HCT116 (cell line): ENCODE measurements around the gene ACY1. TPM values are rescaled to one million over a fixed set of nuclear protein-coding genes. Genes with fewer than 3 reads are reported as not detected.
A peak's percentile ranks its signal among the peaks of the same experiment; 100 is the strongest.

Source experiments
- ATAC-seq: fragments of 200-7000 bp; cut with Tn5 transposase; 2 replicates; pipeline ENCODE4 v1.9.1; 2020; ENCODE audit warnings: mild to moderate bottlenecking, moderate library complexity
- BruUV-seq: library from RNA; stranded (reverse); fragments of 400-500 nt; replicated peaks from 2 replicates; lab custom pipeline; 2021; lab: Mats Ljungman, UMichigan
- CTCF ChIA-PET: fragments of 300-600 bp; sonication (Branson Sonifier 250); formaldehyde crosslinking; loops from one replicate; lab custom pipeline; 2021; ENCODE audit warnings: antibody characterized with exemption; lab: Charles Lee
- POLR2A ChIA-PET: fragments of 300-600, 350-600 bp; sonication (Branson Sonifier 250); formaldehyde crosslinking; loops from one replicate; lab custom pipeline; 2021; ENCODE audit warnings: antibody characterized with exemption; lab: Charles Lee
- RAD21 ChIA-PET, 2 experiments: fragments of 300-600 bp; sonication (Branson Sonifier 250); formaldehyde crosslinking; loops; one replicate each; lab custom pipeline; 2023; ENCODE audit warnings: low total read pairs in 2 of 2; ENCODE audit not compliant: uncharacterized antibody in 2 of 2, unreplicated experiment in 2 of 2, low non-redundant PET in 1 of 2; lab: Charles Lee
- DNase-seq: peaks from one replicate; pipeline ENCODE4 v3.0.0-alpha.2; 2010; ENCODE audit warnings: low read depth, low spot score
- H2AFZ ChIP-seq: fragments of 200-600 bp; shearing (Covaris generic), sonication (generic); 2 replicates; pipeline ENCODE4 v1.6.1; 2017; ENCODE audit warnings: low read depth, mixed run types, mixed read lengths, antibody characterized with exemption, low read length; ENCODE audit not compliant: poor library complexity, severe bottlenecking
- H3K27ac ChIP-seq: 2 replicates; pipeline ENCODE4 v1.5.1; 2012; ENCODE audit warnings: low read depth, low read length
- H3K27me3 ChIP-seq: fragments of 200-600 bp; sonication (generic); 2 replicates; pipeline ENCODE4 v1.6.1; 2016; ENCODE audit warnings: mixed run types, low read length, mixed read lengths; ENCODE audit not compliant: insufficient read depth
- H3K36me3 ChIP-seq, 2 experiments: fragments of 200-500 bp in 1 of 2; fragments of 200-600 bp in 1 of 2; sonication (Bioruptor generic) in 1 of 2; sonication (generic) in 1 of 2; 2 replicates each; pipeline versions ENCODE4 v1.5.1 to v1.6.1; 2014 to 2016; ENCODE audit warnings: low read length in 2 of 2, inconsistent platforms in 1 of 2, mixed read lengths in 1 of 2, mixed run types in 1 of 2; ENCODE audit not compliant: insufficient read depth in 2 of 2, control insufficient read depth in 1 of 2
- H3K4me1 ChIP-seq, 2 experiments: fragments of 200-600 bp in 1 of 2; sonication (generic) in 1 of 2; 2 replicates each; pipeline versions ENCODE4 v1.5.1 to v1.6.1; 2012 to 2017; ENCODE audit warnings: low read length in 2 of 2, inconsistent platforms in 1 of 2, mild to moderate bottlenecking in 1 of 2, mixed read lengths in 1 of 2, mixed run types in 1 of 2, moderate library complexity in 1 of 2; ENCODE audit not compliant: insufficient read depth in 2 of 2, control insufficient read depth in 1 of 2
- H3K4me2 ChIP-seq: fragments of 200-600 bp; sonication (generic); 2 replicates; pipeline ENCODE4 v1.6.1; 2017; ENCODE audit warnings: mixed run types, low read length, mixed read lengths
- H3K4me3 ChIP-seq, 2 experiments: fragments of 200-600 bp in 1 of 2; sonication (generic) in 1 of 2; replicated peaks in 1 of 2; 2 replicates each; pipeline ENCODE4 v1.5.1; 2011 to 2016; ENCODE audit warnings: low read length in 2 of 2, control low read depth in 1 of 2, low read depth in 1 of 2, mild to moderate bottlenecking in 1 of 2, mixed read lengths in 1 of 2, mixed run types in 1 of 2
- H3K79me2 ChIP-seq: fragments of 200-600 bp; sonication (generic); 2 replicates; pipeline ENCODE4 v1.6.1; 2017; ENCODE audit warnings: mild to moderate bottlenecking, mixed run types, low read length, moderate library complexity, mixed read lengths; ENCODE audit not compliant: insufficient read depth
- H3K9ac ChIP-seq: fragments of 200-600 bp; sonication (generic); 2 replicates; pipeline ENCODE4 v1.6.1; 2016; ENCODE audit warnings: low read length, mixed read lengths
- H3K9me2 ChIP-seq: fragments of 200-600 bp; sonication (generic), shearing (Covaris generic); 2 replicates; pipeline ENCODE4 v1.6.1; 2017; ENCODE audit warnings: mixed run types, mild to moderate bottlenecking, moderate library complexity; ENCODE audit not compliant: insufficient read depth
- H3K9me3 ChIP-seq, 2 experiments: fragments of 200-500 bp in 1 of 2; fragments of 200-600 bp in 1 of 2; sonication (Bioruptor generic) in 1 of 2; sonication (generic) in 1 of 2; 2 replicates each; pipeline ENCODE4 v1.6.1; 2014 to 2017; ENCODE audit warnings: low read length in 2 of 2, mixed read lengths in 2 of 2, inconsistent platforms in 1 of 2, low read depth in 1 of 2, mild to moderate bottlenecking in 1 of 2, mixed run types in 1 of 2, moderate library complexity in 1 of 2; ENCODE audit not compliant: control insufficient read depth in 1 of 2, insufficient read depth in 1 of 2
- H4K20me1 ChIP-seq: fragments of 200-600 bp; sonication (generic), shearing (Covaris generic); 2 replicates; pipeline ENCODE4 v1.6.1; 2017; ENCODE audit warnings: mixed run types, mild to moderate bottlenecking, moderate library complexity; ENCODE audit not compliant: insufficient read depth
- EGR1 ChIP-seq: IDR thresholded peaks from 2 replicates; pipeline ENCODE4 v1.6.1; 2012; ENCODE audit warnings: low read depth
- ELF1 ChIP-seq: IDR thresholded peaks from 2 replicates; pipeline ENCODE4 v1.6.1; 2012; ENCODE audit warnings: low read depth, borderline replicate concordance
- EZH2 ChIP-seq: fragments of 200-600 bp; sonication (generic); IDR thresholded peaks from 2 replicates; pipeline ENCODE4 v1.6.1; 2017; ENCODE audit warnings: antibody characterized with exemption, mixed run types
- EZH2phosphoT487 ChIP-seq: fragments of 200-600 bp; IDR thresholded peaks from 2 replicates; pipeline ENCODE4 v1.6.1; 2018; ENCODE audit warnings: antibody characterized with exemption, borderline replicate concordance
- FOSL1 ChIP-seq: IDR thresholded peaks from 2 replicates; pipeline ENCODE4 v1.6.1; 2012; ENCODE audit warnings: low read depth
- JUND ChIP-seq: IDR thresholded peaks from 2 replicates; pipeline ENCODE4 v1.6.1; 2012
- MAX ChIP-seq: IDR thresholded peaks from 2 replicates; pipeline ENCODE4 v1.6.1; 2012
- POLR2A ChIP-seq: IDR thresholded peaks from 2 replicates; pipeline ENCODE4 v1.7.0; 2011; ENCODE audit warnings: borderline replicate concordance; ENCODE audit not compliant: insufficient read depth, insufficient read length; ENCODE audit errors: extremely low read depth
- RAD21 ChIP-seq: IDR thresholded peaks from 2 replicates; pipeline ENCODE4 v1.6.1; 2012; ENCODE audit warnings: low read depth, mild to moderate bottlenecking
- SP1 ChIP-seq: IDR thresholded peaks from 2 replicates; pipeline ENCODE4 v1.6.1; 2012; ENCODE audit warnings: low read depth
- SRF ChIP-seq: IDR thresholded peaks from 2 replicates; pipeline ENCODE4 v1.6.1; 2012; ENCODE audit warnings: low read depth
- TCF7L2 ChIP-seq: IDR thresholded peaks from 2 replicates; pipeline ENCODE4 v1.7.0; 2011; ENCODE audit warnings: borderline replicate concordance, inconsistent platforms; ENCODE audit not compliant: insufficient read depth, insufficient read length; ENCODE audit errors: extremely low read depth
- ZFX ChIP-seq: fragments of 450-650 bp; IDR thresholded peaks from 2 replicates; pipeline ENCODE4 v1.6.1; 2017
- ZNF274 ChIP-seq: fragments of 200-500 bp; sonication (Bioruptor generic); IDR thresholded peaks from 2 replicates; pipeline ENCODE4 v1.6.1; 2014; ENCODE audit warnings: mild to moderate bottlenecking, low read depth, low read length, inconsistent platforms
- intact Hi-C: fragments of 100-400 bp; cut with micrococcal nuclease; formaldehyde crosslinking; loops from 2 replicates; pipeline ENCODE4 v1.10.0; 2022
- total RNA-seq: library from RNA; stranded (reverse); gene quantifications from one replicate; pipeline ENCODE4 v1.2.1, GENCODE V29; 2021; ENCODE audit not compliant: unreplicated experiment
- TF ChIP-seq, protein P1 (sequence below), 3 experiments: fragments of 200-600 bp in 1 of 3; sonication (generic) in 1 of 3; IDR thresholded peaks in 2 of 3; conservative IDR thresholded peaks in 1 of 3; 2 replicates each; pipeline ENCODE4 v1.5.1; 2012 to 2017; ENCODE audit warnings: low read depth in 2 of 3, low read length in 2 of 3, antibody characterized with exemption in 1 of 3, borderline replicate concordance in 1 of 3, control low read depth in 1 of 3, mild to moderate bottlenecking in 1 of 3, mixed read lengths in 1 of 3, mixed run types in 1 of 3, moderate library complexity in 1 of 3; ENCODE audit not compliant: insufficient read depth in 1 of 3
- TF ChIP-seq, protein P2 (sequence below): IDR thresholded peaks from 2 replicates; pipeline ENCODE4 v1.6.1; 2012; ENCODE audit warnings: low read depth
- TF ChIP-seq, protein P3 (sequence below): IDR thresholded peaks from 2 replicates; pipeline ENCODE4 v1.6.1; 2012

Gene ACY1
- total RNA-seq, 1 experiment from 2014 or later: 73.2 TPM

DNA sequence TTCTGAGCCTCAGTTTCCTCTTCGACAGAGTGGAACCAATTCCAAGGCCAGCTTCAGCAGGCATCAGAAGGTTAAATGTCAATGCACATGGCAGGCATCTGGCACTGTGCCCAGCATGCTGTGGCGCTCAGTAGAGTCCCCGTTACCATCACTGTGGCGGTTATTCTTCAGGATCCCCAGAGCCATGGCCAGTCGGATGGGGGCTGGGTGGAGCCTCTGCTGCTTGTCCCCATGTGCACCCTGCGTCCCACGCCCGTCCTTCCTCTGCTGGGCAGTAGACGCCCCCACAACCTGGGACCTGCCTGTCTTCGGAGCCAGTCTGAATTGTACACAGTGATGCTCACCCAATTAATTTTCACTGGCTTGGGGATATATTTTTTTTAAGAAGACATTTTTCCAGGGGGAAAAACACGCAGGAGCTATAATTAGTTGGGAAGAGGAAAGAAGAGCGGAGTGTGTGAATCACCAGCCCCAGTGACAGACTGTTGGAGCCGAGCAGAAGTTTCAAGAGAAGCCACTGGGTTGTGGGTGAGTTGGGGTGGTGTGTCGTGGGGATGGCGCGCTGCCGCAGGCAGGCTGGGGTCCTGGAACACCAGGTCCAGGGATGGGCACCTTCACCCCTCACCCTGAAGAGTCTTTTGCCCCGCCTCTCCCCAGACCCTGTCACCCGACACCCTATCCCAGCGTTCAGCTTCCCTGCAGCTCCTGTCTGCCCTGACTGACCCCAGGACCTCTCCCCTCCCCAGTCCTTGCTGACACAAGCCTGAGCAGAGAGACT, 39.2 kb downstream of the ACY1 start:
- H3K4me2 ChIP-seq: peak overlapping the region; percentile 17; the same call in 1 of the 2 replicates
- POLR2A ChIA-PET: no interaction called here
- no peaks in the 10 kb centered on the region for H3K9me2 ChIP-seq
- RAD21 ChIA-PET: no interaction called here
- H3K4me3 ChIP-seq: no peak overlapping the region
- intact Hi-C loops: no loop called here
- H3K27ac ChIP-seq: no peak overlapping the region
- no peak overlapping the region for H2AFZ ChIP-seq
- no peak for ATAC-seq
- H3K4me1 ChIP-seq: peaks cover 9 to 22% of the 10 kb centered on the region in 2 experiments; a peak in 3 of 4 replicates
- no peaks in the 10 kb centered on the region for H3K36me3 ChIP-seq
- no peak overlapping the region for H3K9ac ChIP-seq
- TF ChIP-seq, protein P1, sequence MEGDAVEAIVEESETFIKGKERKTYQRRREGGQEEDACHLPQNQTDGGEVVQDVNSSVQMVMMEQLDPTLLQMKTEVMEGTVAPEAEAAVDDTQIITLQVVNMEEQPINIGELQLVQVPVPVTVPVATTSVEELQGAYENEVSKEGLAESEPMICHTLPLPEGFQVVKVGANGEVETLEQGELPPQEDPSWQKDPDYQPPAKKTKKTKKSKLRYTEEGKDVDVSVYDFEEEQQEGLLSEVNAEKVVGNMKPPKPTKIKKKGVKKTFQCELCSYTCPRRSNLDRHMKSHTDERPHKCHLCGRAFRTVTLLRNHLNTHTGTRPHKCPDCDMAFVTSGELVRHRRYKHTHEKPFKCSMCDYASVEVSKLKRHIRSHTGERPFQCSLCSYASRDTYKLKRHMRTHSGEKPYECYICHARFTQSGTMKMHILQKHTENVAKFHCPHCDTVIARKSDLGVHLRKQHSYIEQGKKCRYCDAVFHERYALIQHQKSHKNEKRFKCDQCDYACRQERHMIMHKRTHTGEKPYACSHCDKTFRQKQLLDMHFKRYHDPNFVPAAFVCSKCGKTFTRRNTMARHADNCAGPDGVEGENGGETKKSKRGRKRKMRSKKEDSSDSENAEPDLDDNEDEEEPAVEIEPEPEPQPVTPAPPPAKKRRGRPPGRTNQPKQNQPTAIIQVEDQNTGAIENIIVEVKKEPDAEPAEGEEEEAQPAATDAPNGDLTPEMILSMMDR (IDR thresholded peaks at IDR 0.05 in 2 of 3, conservative IDR thresholded peaks at IDR 0.05 in 1 of 3; ENCODE audit: borderline replicate concordance in 1 of 3, insufficient read depth in 1 of 3, low read depth in 2 of 3, low read length in 2 of 3): no peak
- TF ChIP-seq SRF: no peak
- TF ChIP-seq EZH2phosphoT487: no peak
- TF ChIP-seq, protein P2, sequence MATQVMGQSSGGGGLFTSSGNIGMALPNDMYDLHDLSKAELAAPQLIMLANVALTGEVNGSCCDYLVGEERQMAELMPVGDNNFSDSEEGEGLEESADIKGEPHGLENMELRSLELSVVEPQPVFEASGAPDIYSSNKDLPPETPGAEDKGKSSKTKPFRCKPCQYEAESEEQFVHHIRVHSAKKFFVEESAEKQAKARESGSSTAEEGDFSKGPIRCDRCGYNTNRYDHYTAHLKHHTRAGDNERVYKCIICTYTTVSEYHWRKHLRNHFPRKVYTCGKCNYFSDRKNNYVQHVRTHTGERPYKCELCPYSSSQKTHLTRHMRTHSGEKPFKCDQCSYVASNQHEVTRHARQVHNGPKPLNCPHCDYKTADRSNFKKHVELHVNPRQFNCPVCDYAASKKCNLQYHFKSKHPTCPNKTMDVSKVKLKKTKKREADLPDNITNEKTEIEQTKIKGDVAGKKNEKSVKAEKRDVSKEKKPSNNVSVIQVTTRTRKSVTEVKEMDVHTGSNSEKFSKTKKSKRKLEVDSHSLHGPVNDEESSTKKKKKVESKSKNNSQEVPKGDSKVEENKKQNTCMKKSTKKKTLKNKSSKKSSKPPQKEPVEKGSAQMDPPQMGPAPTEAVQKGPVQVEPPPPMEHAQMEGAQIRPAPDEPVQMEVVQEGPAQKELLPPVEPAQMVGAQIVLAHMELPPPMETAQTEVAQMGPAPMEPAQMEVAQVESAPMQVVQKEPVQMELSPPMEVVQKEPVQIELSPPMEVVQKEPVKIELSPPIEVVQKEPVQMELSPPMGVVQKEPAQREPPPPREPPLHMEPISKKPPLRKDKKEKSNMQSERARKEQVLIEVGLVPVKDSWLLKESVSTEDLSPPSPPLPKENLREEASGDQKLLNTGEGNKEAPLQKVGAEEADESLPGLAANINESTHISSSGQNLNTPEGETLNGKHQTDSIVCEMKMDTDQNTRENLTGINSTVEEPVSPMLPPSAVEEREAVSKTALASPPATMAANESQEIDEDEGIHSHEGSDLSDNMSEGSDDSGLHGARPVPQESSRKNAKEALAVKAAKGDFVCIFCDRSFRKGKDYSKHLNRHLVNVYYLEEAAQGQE: no peak
- no peak for TF ChIP-seq EZH2
- no peak for TF ChIP-seq MAX
- no peak for TF ChIP-seq TCF7L2
- no peak for TF ChIP-seq EGR1
- no peak for TF ChIP-seq RAD21
- no peak for TF ChIP-seq FOSL1
- TF ChIP-seq, protein P3, sequence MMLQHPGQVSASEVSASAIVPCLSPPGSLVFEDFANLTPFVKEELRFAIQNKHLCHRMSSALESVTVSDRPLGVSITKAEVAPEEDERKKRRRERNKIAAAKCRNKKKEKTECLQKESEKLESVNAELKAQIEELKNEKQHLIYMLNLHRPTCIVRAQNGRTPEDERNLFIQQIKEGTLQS: no peak
- no peak for TF ChIP-seq ZNF274
- TF ChIP-seq POLR2A: no peak
- no peak for TF ChIP-seq SP1
- no peak for TF ChIP-seq ZFX
- TF ChIP-seq JUND: no peak
- no peak for TF ChIP-seq ELF1
- CTCF ChIA-PET: interaction anchor here (1.3 kb wide), 1 partner anchor 9 kb away, joined by 4 read pairs; no protein-coding TSS in a partner anchor
- DNase-seq: no peak
- no TSS peak for BruUV-seq
- no peaks in the 10 kb centered on the region for H3K79me2 ChIP-seq
- H3K27me3 ChIP-seq: no peaks in the 10 kb centered on the region
- no peaks in the 10 kb centered on the region for H3K9me3 ChIP-seq
- H4K20me1 ChIP-seq: no peaks in the 10 kb centered on the region
